ENCODE measurements around the gene MPI. TPM values are rescaled to one million over a fixed set of nuclear protein-coding genes. Genes with fewer than 3 reads are reported as not detected.

Gene MPI
- total RNA-seq, 4 donors from 2014 or later = 63.1 to 176 (median 98.4) TPM

DNA sequence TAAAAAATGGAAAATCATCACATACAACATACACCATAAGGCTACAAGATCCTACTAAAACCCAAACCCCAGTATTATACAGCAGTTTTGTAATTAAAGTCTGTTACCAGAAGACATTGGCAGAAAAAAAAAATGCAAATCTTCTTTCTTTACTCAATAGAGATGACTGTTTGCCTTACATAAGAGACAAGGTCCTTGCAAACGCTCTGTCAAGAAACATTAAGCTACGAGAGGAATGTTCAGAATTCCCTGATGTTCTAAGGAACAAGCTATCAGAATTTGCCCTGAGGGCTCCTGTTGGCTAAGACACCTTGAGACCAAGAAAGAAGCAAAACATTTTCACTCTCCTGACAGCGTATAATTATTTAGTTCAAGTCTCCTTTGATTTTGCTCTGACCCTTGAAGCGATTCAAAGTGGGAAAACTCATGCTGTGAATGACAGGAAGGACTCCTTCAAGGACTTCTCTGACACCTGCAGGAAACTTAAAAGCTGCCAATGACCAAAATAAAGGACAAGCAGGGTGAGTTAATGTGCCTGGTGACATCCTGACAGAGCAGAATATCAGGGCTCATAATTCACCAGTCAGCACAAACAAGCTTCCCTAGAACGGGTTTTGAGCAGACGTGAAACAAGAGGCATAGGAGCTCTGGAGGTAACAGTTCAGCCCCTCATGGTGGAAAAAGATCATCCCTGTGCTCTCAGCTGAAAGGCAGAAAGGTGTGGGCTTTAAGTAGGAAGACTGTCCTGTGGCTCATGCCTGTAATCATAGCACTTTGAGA lies 19.2 kb upstream of the MPI start:
- DNase-seq = no peak
- intact Hi-C loops (cut with DNase I; ENCODE audit: low total_unique reads) = no loop called here
- no peak for TF ChIP-seq EP300 (IDR thresholded peaks at IDR 0.05; ENCODE audit: low read depth)
- no peak for TF ChIP-seq POLR2A (IDR thresholded peaks at IDR 0.05)
- TF ChIP-seq, protein P1, sequence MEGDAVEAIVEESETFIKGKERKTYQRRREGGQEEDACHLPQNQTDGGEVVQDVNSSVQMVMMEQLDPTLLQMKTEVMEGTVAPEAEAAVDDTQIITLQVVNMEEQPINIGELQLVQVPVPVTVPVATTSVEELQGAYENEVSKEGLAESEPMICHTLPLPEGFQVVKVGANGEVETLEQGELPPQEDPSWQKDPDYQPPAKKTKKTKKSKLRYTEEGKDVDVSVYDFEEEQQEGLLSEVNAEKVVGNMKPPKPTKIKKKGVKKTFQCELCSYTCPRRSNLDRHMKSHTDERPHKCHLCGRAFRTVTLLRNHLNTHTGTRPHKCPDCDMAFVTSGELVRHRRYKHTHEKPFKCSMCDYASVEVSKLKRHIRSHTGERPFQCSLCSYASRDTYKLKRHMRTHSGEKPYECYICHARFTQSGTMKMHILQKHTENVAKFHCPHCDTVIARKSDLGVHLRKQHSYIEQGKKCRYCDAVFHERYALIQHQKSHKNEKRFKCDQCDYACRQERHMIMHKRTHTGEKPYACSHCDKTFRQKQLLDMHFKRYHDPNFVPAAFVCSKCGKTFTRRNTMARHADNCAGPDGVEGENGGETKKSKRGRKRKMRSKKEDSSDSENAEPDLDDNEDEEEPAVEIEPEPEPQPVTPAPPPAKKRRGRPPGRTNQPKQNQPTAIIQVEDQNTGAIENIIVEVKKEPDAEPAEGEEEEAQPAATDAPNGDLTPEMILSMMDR (IDR thresholded peaks at IDR 0.05) = no peak
- no peak for TF ChIP-seq POLR2AphosphoS5 (IDR thresholded peaks at IDR 0.05)
- 8 to 21% methylated on average over 4 to 6 of the region's 6 CpGs for WGBS, 2 donors (ENCODE audit: low coverage in 1 of 2)
- H3K4me1 ChIP-seq = peaks cover 53 to 76% (median 70%) of the 10 kb centered on the region in 4 donors
- in situ Hi-C loops (cut with MboI; ENCODE audit: low pct_ligation_motif_present in 1 of 4, low pct_unique_long_range_greater_than_20kb in 1 of 4, low sequenced_read_pairs in 3 of 4) = no loop called here
- H3K27me3 ChIP-seq = no peaks in the 10 kb centered on the region
- H3K4me3 ChIP-seq = peak overlapping the region in 1 of 4 donors; percentile 82
- H3K9me3 ChIP-seq = no peaks in the 10 kb centered on the region
- peak overlapping the region; percentile 91 to 96 (median 94) for H3K27ac ChIP-seq
- no peaks in the 10 kb centered on the region for H3K36me3 ChIP-seq

DNA sequence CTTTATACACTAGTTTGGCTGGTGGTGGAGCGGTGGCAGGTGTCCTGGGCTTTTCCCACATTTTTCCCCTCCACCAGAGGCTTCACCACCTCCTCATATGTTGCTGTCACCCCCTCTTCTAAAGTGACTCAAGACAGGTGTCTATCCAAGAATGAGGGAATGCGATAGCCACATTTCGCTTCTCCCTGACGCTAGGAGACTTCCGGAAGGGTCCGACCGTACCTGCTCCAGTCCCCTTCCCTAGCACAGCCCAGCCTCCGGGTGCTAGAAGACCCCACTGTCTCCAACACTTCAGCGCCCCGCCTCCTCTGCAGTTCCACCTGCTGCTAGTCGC lies 17.2 kb upstream of the MPI start:
- in situ Hi-C loops (cut with MboI; ENCODE audit: low pct_ligation_motif_present in 1 of 4, low pct_unique_long_range_greater_than_20kb in 1 of 4, low sequenced_read_pairs in 3 of 4) = no loop called here
- no peaks in the 10 kb centered on the region for H3K36me3 ChIP-seq

DNA sequence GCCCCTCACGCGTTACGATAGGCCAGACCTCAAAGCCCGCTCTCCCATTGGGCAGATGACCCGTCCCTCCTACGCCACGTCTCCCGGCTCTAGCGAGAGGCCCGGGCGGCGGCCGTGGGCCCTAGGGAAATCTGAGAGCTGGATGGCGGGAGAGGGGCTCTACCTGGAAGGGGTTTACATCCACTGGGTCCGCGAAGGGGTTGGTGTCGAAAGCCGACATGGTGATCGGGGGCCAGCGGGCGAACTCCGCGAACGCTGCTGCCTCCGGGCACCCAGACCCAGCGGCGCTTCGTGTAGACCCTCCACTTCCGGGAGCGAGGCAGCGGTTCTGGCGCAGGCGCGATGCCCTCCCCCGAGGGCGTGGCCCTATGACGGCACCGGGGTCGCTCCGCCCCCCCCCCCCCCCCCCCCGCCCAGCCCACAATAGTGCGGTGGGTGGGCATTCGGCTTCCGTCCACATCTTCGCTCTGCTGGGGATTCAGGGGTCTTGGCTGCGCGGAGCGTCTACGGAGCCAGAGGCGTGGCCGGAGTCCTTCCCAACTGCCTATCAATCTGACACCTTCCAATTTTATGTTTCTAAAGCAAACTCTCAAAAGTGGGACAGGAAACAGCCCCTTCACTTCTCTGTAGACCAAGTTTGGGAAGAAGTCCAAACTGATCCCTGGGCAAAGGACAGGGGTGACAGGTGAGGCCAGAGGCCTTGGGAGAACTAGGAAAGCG lies 16.6 kb upstream of the MPI start, which contains the start of gene SCAMP2:
Gene SCAMP2 (minus strand): TSS at position 330 of the 720 bp plus-strand sequence. CDS start 110 bp downstream, at position 220.
- no peak for TF ChIP-seq EP300 (IDR thresholded peaks at IDR 0.05; ENCODE audit: low read depth)
- peak; percentile 92 for TF ChIP-seq POLR2A (IDR thresholded peaks at IDR 0.05)
- TF ChIP-seq, protein P1 (IDR thresholded peaks at IDR 0.05) = no peak
- peak; percentile 76 to 95 (median 93) for TF ChIP-seq POLR2AphosphoS5 (IDR thresholded peaks at IDR 0.05)
- DNase-seq = peak; percentile 95
- intact Hi-C loops (cut with DNase I; ENCODE audit: low total_unique reads) (no loop called here), in situ Hi-C loops (cut with MboI; ENCODE audit: low pct_ligation_motif_present in 1 of 4, low pct_unique_long_range_greater_than_20kb in 1 of 4, low sequenced_read_pairs in 3 of 4) (no loop called here)
- no peaks in the 10 kb centered on the region for H3K9me3 ChIP-seq
- 0% methylated on average over 40 of the region's 52 CpGs; no CpG with 5 or more reads in 1 of the 2 donors for WGBS, 2 donors (ENCODE audit: low coverage in 1 of 2)
- no peaks in the 10 kb centered on the region for H3K36me3 ChIP-seq
- H3K27me3 ChIP-seq = no peaks in the 10 kb centered on the region
- peak within 1 kb of the TSS; percentile 91 to 96 (median 94) for H3K27ac ChIP-seq
- peak within 1 kb of the TSS; percentile 44 to 82 (median 52) for H3K4me3 ChIP-seq
- H3K4me1 ChIP-seq = peaks cover 39 to 51% (median 45%) of the 10 kb centered on the region in 4 donors

More for the DNA sequence above, 17.2 kb upstream of the MPI start:
- no peaks in the 10 kb centered on the region for H3K27me3 ChIP-seq
- peak overlapping the region; percentile 91 to 96 (median 94) for H3K27ac ChIP-seq
- TF ChIP-seq POLR2AphosphoS5 (IDR thresholded peaks at IDR 0.05) (no peak), EP300 (IDR thresholded peaks at IDR 0.05; ENCODE audit: low read depth) (no peak), POLR2A (IDR thresholded peaks at IDR 0.05) (no peak)
- TF ChIP-seq, protein P1 (IDR thresholded peaks at IDR 0.05) = no peak
- no peak for DNase-seq
- H3K9me3 ChIP-seq = no peaks in the 10 kb centered on the region
- intact Hi-C loops (cut with DNase I; ENCODE audit: low total_unique reads) = no loop called here
- peak overlapping the region; percentile 44 to 82 (median 52) for H3K4me3 ChIP-seq
- 0% methylated on average over 11 of the region's 11 CpGs; no CpG with 5 or more reads in 1 of the 2 donors for WGBS, 2 donors (ENCODE audit: low coverage in 1 of 2)
- peaks cover 40 to 57% (median 49%) of the 10 kb centered on the region in 4 donors for H3K4me1 ChIP-seq

Data from transverse colon (tissue), 4 donors.